RWPE1 (cell line): ENCODE data around the gene KCTD12.

ENCODE experiments used
- CTCF ChIA-PET: fragments of 350-600 bp; sonication (Branson Sonifier 250); formaldehyde crosslinking; extraction: SDS; loops from one replicate; lab custom pipeline; 2021; lab: Yijun Ruan, JAX
- POLR2A ChIA-PET: fragments of 400-600 bp; formaldehyde crosslinking; extraction: SDS; loops from one replicate; lab custom pipeline; 2020; ENCODE audit warnings: antibody characterized with exemption; ENCODE audit not compliant: low non-redundant PET; lab: Yijun Ruan, JAX
- DNase-seq: peaks from one replicate; pipeline ENCODE4 v3.0.0; 2012; ENCODE audit warnings: low spot score
- H3K27ac ChIP-seq: fragments of 450-650 bp; 2 replicates; pipeline ENCODE4 v1.5.1; 2017
- CTCF ChIP-seq: fragments of 450-650 bp; conservative IDR thresholded peaks from 2 replicates; pipeline ENCODE4 v1.5.1; 2017; ENCODE audit warnings: low read depth, mild to moderate bottlenecking

The KCTD12 gene

GRCh38 chr13:76833441-76833954, 52.7 kb downstream of the KCTD12 start:
- CTCF ChIA-PET, result no interaction called here
- no peak for DNase-seq
- no peak for TF ChIP-seq CTCF
- POLR2A ChIA-PET, result no interaction called here
- H3K27ac ChIP-seq, result no peak overlapping the region

- POLR2A ChIA-PET, result no interaction called here
- no peak overlapping the region for H3K27ac ChIP-seq
- CTCF ChIA-PET, result no interaction called here
- no peak for TF ChIP-seq CTCF
- no peak for DNase-seq
Measured at GRCh38 chr13:76832258-76832988, 53.8 kb downstream of the KCTD12 start.

- POLR2A ChIA-PET, result no interaction called here
- no peak for DNase-seq
- H3K27ac ChIP-seq, result no peak overlapping the region
- CTCF ChIA-PET, result interaction anchor here (0.6 kb wide), 1 partner anchor 199 kb away, joined by 9 read pairs; no protein-coding TSS in a partner anchor
- no peak for TF ChIP-seq CTCF
Measured at GRCh38 chr13:76830805-76831204, 55.4 kb downstream of the KCTD12 start.
